CD4-positive, alpha-beta T cell (primary cell): ENCODE results near the gene C6orf62. TPM values are rescaled to one million over a fixed set of nuclear protein-coding genes. Genes with fewer than 3 reads are reported as not detected.

Experiments
- ATAC-seq: fragments of 200-7000 bp; cut with Tn5 transposase; one replicate; pipeline ENCODE4 v1.10.0; 2022; ENCODE audit warnings: mild to moderate bottlenecking; ENCODE audit not compliant: poor library complexity
- CTCF ChIA-PET: fragments of 350-600 bp; sonication (Branson Sonifier 250); formaldehyde crosslinking; loops from one replicate; lab custom pipeline; 2021; ENCODE audit warnings: antibody characterized with exemption, inconsistent platforms; lab: Charles Lee
- POLR2A ChIA-PET: fragments of 350-600 bp; sonication (Branson Sonifier 250); formaldehyde crosslinking; loops from one replicate; lab custom pipeline; 2021; ENCODE audit warnings: antibody characterized with exemption, inconsistent platforms; lab: Charles Lee
- DNase-seq, 14 experiments: peaks; one replicate each; pipeline ENCODE4 v3.0.0-alpha.2; 2013 to 2020; ENCODE audit warnings: mixed read lengths in 2 of 14
- H3K27ac ChIP-seq, 2 donors: one replicate each; pipeline versions ENCODE4 v1.5.1 to v1.7.0; 2013; ENCODE audit warnings: low read length in 2 of 2, low read depth in 1 of 2, mild to moderate bottlenecking in 1 of 2
- H3K27me3 ChIP-seq, 2 experiments: 1 replicate in 1 of 2; 2 replicates in 1 of 2; pipeline versions ENCODE4 v1.6.1 to v1.7.0; 2013; ENCODE audit warnings: low read length in 2 of 2, control low read depth in 1 of 2, mild to moderate bottlenecking in 1 of 2, moderate library complexity in 1 of 2; ENCODE audit not compliant: insufficient read depth in 2 of 2, control insufficient read depth in 1 of 2
- H3K36me3 ChIP-seq: one replicate; pipeline ENCODE4 v1.6.1; 2013; ENCODE audit warnings: low read length, control low read depth; ENCODE audit not compliant: insufficient read depth
- H3K4me1 ChIP-seq: one replicate; pipeline ENCODE4 v1.6.1; 2013; ENCODE audit warnings: low read length, control low read depth; ENCODE audit not compliant: insufficient read depth
- H3K4me3 ChIP-seq: one replicate; pipeline ENCODE4 v1.5.1; 2013; ENCODE audit warnings: mild to moderate bottlenecking, low read length, moderate library complexity
- H3K9me3 ChIP-seq, 2 experiments: 1 replicate in 1 of 2; 2 replicates in 1 of 2; pipeline versions ENCODE4 v1.6.1 to v1.7.0; 2013; ENCODE audit warnings: low read length in 2 of 2, mild to moderate bottlenecking in 2 of 2, control low read depth in 1 of 2, moderate library complexity in 1 of 2; ENCODE audit not compliant: control insufficient read depth in 1 of 2, insufficient read depth in 1 of 2
- H3K27ac Mint-ChIP-seq: one replicate; pipeline ENCODE4 v1.8.0; 2020; ENCODE audit warnings: mixed read lengths
- H3K27me3 Mint-ChIP-seq: one replicate; pipeline ENCODE4 v1.8.0; 2021; ENCODE audit warnings: mixed read lengths
- H3K36me3 Mint-ChIP-seq: one replicate; pipeline ENCODE4 v1.8.0; 2021; ENCODE audit warnings: low read depth, mixed read lengths
- H3K4me1 Mint-ChIP-seq: one replicate; pipeline ENCODE4 v1.8.0; 2021; ENCODE audit warnings: low read depth, mixed read lengths
- H3K4me3 Mint-ChIP-seq: one replicate; pipeline ENCODE4 v1.8.0; 2020; ENCODE audit warnings: mild to moderate bottlenecking, mixed read lengths
- H3K9me3 Mint-ChIP-seq: one replicate; pipeline ENCODE4 v1.8.0; 2020; ENCODE audit warnings: mixed read lengths
- intact Hi-C, 2 experiments: fragments of 100-400 bp; cut with DNase I in 1 of 2; cut with micrococcal nuclease in 1 of 2; formaldehyde crosslinking; loops; one replicate each; pipeline versions ENCODE4 v1.15.1 to v1.9.0; 2023 to 2025; cut with DNase I, micrococcal nuclease
- total RNA-seq, 174 experiments: library from RNA in 2 of 174; stranded (reverse) in 2 of 174; gene quantifications; one replicate each; pipeline ENCODE4 v1.2.3 and lab custom pipeline; 2021 to 2026
- TF ChIP-seq, protein P1 (sequence below): fragments of 200-600 bp; IDR thresholded peaks from one replicate; pipeline ENCODE4 v1.8.0; 2022; ENCODE audit warnings: antibody characterized with exemption, mild to moderate bottlenecking

Gene C6orf62
- total RNA-seq, 2 experiments from 2014 or later, result 108 to 111 TPM

DNA sequence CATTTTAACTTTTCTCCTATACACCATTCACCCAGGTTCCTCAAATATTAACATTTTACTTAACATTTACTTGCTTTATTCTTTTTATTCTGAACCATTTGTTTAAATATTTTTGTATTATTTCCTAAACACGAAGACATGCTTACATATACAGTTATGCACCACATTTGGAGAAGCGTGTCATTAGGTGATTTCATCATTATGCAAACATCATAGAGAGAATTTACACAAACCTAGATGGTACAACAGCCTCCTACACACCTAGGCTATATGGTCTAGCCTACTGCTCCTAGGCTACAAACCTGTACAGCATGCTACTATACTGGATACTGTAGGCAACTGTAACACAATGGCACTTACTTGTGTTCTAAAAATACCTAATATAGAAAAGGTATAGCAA is 58.8 kb downstream of the C6orf62 start:
- Histone ChIP-seq H3K27me3 (no peaks in the 10 kb centered on the region), H3K27ac (no peak overlapping the region), H3K9me3 (no peaks in the 10 kb centered on the region), H3K4me3 (no peak overlapping the region), H3K36me3 (peaks cover 61% of the 10 kb centered on the region), H3K4me1 (peaks cover 11% of the 10 kb centered on the region)
- Mint-ChIP-seq H3K27ac (peak overlapping the region; percentile 37), H3K36me3 (peaks cover 89% of the 10 kb centered on the region), H3K4me3 (no peak overlapping the region), H3K27me3 (no peaks in the 10 kb centered on the region), H3K9me3 (no peaks in the 10 kb centered on the region), H3K4me1 (peaks cover 74% of the 10 kb centered on the region)
- TF ChIP-seq, protein P1, sequence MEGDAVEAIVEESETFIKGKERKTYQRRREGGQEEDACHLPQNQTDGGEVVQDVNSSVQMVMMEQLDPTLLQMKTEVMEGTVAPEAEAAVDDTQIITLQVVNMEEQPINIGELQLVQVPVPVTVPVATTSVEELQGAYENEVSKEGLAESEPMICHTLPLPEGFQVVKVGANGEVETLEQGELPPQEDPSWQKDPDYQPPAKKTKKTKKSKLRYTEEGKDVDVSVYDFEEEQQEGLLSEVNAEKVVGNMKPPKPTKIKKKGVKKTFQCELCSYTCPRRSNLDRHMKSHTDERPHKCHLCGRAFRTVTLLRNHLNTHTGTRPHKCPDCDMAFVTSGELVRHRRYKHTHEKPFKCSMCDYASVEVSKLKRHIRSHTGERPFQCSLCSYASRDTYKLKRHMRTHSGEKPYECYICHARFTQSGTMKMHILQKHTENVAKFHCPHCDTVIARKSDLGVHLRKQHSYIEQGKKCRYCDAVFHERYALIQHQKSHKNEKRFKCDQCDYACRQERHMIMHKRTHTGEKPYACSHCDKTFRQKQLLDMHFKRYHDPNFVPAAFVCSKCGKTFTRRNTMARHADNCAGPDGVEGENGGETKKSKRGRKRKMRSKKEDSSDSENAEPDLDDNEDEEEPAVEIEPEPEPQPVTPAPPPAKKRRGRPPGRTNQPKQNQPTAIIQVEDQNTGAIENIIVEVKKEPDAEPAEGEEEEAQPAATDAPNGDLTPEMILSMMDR, result no peak
- intact Hi-C loops, result loop anchor here in 1 of 2 experiments (5.0 kb wide), 1 partner anchor 163 kb away; no protein-coding TSS in a partner anchor
- ATAC-seq (no peak), DNase-seq (no peak)
- ChIA-PET CTCF (no interaction called here), POLR2A (no interaction called here)

DNA sequence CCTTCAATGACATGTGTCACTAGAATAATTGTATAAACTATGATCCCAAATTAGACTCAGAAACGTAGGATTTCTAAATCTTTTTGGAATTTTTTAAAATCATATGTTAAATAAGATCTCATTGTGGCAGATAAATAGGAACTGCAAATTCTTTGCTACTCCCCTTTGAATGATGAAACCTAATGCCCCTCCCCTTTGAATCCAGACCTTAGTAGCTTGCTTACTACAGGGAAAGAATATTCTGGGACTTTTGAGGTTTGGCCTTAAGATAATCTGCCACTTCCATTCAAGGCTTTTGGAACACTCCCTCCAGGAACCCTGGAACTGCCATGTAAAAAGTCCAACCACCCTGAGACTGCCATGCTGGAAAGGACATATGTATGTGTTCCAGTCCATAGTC is 59.4 kb downstream of the C6orf62 start:
- ChIA-PET CTCF (no interaction called here), POLR2A (no interaction called here)
- DNase-seq (no peak), ATAC-seq (no peak)
- Histone ChIP-seq H3K27me3 (no peaks in the 10 kb centered on the region), H3K36me3 (peaks cover 61% of the 10 kb centered on the region), H3K9me3 (no peaks in the 10 kb centered on the region), H3K27ac (no peak overlapping the region), H3K4me1 (peaks cover 6% of the 10 kb centered on the region), H3K4me3 (no peak overlapping the region)
- Mint-ChIP-seq H3K36me3 (peaks cover 86% of the 10 kb centered on the region), H3K9me3 (no peaks in the 10 kb centered on the region), H3K27ac (peak overlapping the region; percentile 37), H3K4me1 (peaks cover 70% of the 10 kb centered on the region), H3K4me3 (no peak overlapping the region), H3K27me3 (no peaks in the 10 kb centered on the region)
- intact Hi-C loops, result no loop called here
- TF ChIP-seq, protein P1, result no peak

DNA sequence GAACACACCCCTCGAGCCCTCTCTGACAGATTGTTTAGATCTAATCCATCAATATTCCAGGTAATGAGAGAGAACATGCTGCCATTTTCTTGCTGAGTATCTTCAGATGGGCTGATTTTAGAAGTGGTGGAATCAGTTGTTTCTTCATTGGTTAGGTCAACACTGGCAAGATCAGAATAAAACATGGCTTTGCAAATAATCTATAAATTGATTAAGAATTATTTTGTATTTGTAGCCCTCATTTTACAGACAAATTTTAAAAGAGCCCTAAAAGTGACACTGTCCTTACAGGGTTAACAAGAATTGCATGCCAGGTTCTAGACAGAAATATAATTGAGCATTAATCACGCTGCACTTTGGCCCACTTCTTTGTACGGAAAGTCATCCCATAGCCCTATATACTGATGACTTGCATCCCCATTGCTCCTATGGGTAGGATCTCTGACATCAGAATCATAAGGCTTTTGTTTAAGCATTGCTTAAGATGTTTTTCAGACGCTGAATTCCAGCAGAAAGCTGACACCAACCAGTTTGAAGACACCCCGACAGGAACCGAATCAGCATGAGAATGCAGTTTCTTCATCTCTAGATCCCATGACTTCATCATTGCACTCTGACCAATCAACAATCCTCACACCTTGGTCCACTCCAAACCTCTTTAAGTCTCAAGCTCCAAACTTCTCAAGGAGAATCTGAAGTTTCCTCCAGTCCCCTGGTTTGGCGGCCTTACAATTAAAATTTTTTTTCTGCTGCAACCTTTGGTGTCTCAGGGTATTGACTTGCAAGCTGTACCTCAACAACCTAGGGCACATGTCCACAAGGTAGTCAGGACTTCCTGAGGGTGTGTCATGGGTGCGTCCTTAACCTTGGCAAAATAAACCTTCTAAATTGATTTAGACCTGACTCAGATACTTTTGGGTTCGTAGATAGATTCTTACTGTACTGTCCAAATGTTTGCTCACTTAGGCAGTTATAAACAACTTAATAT is 60.1 kb downstream of the C6orf62 start:
- peak overlapping the region; percentile 37 for H3K27ac Mint-ChIP-seq
- ChIA-PET POLR2A (interaction anchor here (1.0 kb wide), 1 partner anchor 10 kb away, joined by 3 read pairs; no protein-coding TSS in a partner anchor), CTCF (no interaction called here)
- Histone ChIP-seq H3K27ac (no peak overlapping the region), H3K4me1 (peaks cover 4% of the 10 kb centered on the region), H3K4me3 (no peak overlapping the region), H3K9me3 (no peaks in the 10 kb centered on the region), H3K27me3 (no peaks in the 10 kb centered on the region), H3K36me3 (peaks cover 61% of the 10 kb centered on the region)
- peak in 2 of 14 experiments; percentile 12 to 30 for DNase-seq
- no peaks in the 10 kb centered on the region for H3K27me3 Mint-ChIP-seq
- H3K4me1 Mint-ChIP-seq, result peaks cover 64% of the 10 kb centered on the region
- no peak overlapping the region for H3K4me3 Mint-ChIP-seq
- H3K36me3 Mint-ChIP-seq, result peaks cover 85% of the 10 kb centered on the region
- ATAC-seq, result no peak
- no peaks in the 10 kb centered on the region for H3K9me3 Mint-ChIP-seq
- intact Hi-C loops, result no loop called here
- TF ChIP-seq, protein P1, result no peak
